Kidney epithelial cell (primary cell): Measurements from ENCODE around the gene FSTL3. TPM values are rescaled to one million over a fixed set of nuclear protein-coding genes. Genes with fewer than 3 reads are reported as not detected.

Experiments
- DNase-seq: peaks from one replicate; pipeline ENCODE4 v3.0.0-alpha.2; 2010; ENCODE audit warnings: low read depth
- H3K27me3 ChIP-seq: 2 replicates; pipeline ENCODE4 v1.6.0; 2011; ENCODE audit warnings: low read length; ENCODE audit not compliant: control insufficient read depth, insufficient read depth
- H3K36me3 ChIP-seq: 2 replicates; pipeline ENCODE4 v1.5.1; 2011; ENCODE audit warnings: low read length; ENCODE audit not compliant: control insufficient read depth, insufficient read depth
- H3K4me3 ChIP-seq: 2 replicates; pipeline ENCODE4 v1.5.1; 2011; ENCODE audit warnings: low read depth, mild to moderate bottlenecking, control low read depth, low read length
- CTCF ChIP-seq: IDR thresholded peaks from 2 replicates; pipeline ENCODE4 v1.5.1; 2011; ENCODE audit warnings: mild to moderate bottlenecking, moderate library complexity, low read length, control low read depth, inconsistent platforms; ENCODE audit not compliant: insufficient read depth, poor library complexity, severe bottlenecking
- total RNA-seq: library from RNA; depleted of rRNA; stranded (reverse); fragments of >200 nt; gene quantifications from 2 replicates; pipeline ENCODE4 v1.2.3, GENCODE V29; 2015

FSTL3 gene
- total RNA-seq, 1 donor from 2014 or later: 378 TPM

GRCh38 chr19:674282-675151 is 1.7 kb upstream of the FSTL3 start:
- Histone ChIP-seq H3K4me3 (no peak overlapping the region), H3K36me3 (peaks cover 2% of the 10 kb centered on the region), H3K27me3 (no peaks in the 10 kb centered on the region)
- no peak for DNase-seq
- TF ChIP-seq CTCF: no peak

GRCh38 chr19:676007-676338 is 219 bp upstream of the FSTL3 start:
- Histone ChIP-seq H3K4me3 (peak overlapping the region; percentile 60), H3K36me3 (peaks cover 2% of the 10 kb centered on the region), H3K27me3 (no peaks in the 10 kb centered on the region)
- no peak for TF ChIP-seq CTCF
- no peak for DNase-seq

GRCh38 chr19:677201-677600 is 1.0 kb downstream of the FSTL3 start:
- H3K27me3 ChIP-seq: no peaks in the 10 kb centered on the region
- H3K36me3 ChIP-seq: peaks cover 2% of the 10 kb centered on the region
- no peak for TF ChIP-seq CTCF
- DNase-seq: peak; percentile 64
- H3K4me3 ChIP-seq: peak overlapping the region; percentile 60

- no peak for DNase-seq
- Histone ChIP-seq H3K36me3 (peaks cover 2% of the 10 kb centered on the region), H3K27me3 (no peaks in the 10 kb centered on the region), H3K4me3 (peak overlapping the region; percentile 60)
- no peak for TF ChIP-seq CTCF
Observed at GRCh38 chr19:677601-678436, 1.6 kb downstream of the FSTL3 start.

- TF ChIP-seq CTCF: no peak
- Histone ChIP-seq H3K27me3 (no peaks in the 10 kb centered on the region), H3K36me3 (peaks cover 4% of the 10 kb centered on the region), H3K4me3 (peak overlapping the region; percentile 45)
- no peak for DNase-seq
Observed at GRCh38 chr19:678791-679388, 2.7 kb downstream of the FSTL3 start.
